Measurements from ENCODE around the gene OASL. TPM values are rescaled to one million over a fixed set of nuclear protein-coding genes. Genes with fewer than 3 reads are reported as not detected.

The OASL gene
- total RNA-seq, 4 donors from 2014 or later, result 2.4 to 9.7 (median 6.6) TPM

DNA sequence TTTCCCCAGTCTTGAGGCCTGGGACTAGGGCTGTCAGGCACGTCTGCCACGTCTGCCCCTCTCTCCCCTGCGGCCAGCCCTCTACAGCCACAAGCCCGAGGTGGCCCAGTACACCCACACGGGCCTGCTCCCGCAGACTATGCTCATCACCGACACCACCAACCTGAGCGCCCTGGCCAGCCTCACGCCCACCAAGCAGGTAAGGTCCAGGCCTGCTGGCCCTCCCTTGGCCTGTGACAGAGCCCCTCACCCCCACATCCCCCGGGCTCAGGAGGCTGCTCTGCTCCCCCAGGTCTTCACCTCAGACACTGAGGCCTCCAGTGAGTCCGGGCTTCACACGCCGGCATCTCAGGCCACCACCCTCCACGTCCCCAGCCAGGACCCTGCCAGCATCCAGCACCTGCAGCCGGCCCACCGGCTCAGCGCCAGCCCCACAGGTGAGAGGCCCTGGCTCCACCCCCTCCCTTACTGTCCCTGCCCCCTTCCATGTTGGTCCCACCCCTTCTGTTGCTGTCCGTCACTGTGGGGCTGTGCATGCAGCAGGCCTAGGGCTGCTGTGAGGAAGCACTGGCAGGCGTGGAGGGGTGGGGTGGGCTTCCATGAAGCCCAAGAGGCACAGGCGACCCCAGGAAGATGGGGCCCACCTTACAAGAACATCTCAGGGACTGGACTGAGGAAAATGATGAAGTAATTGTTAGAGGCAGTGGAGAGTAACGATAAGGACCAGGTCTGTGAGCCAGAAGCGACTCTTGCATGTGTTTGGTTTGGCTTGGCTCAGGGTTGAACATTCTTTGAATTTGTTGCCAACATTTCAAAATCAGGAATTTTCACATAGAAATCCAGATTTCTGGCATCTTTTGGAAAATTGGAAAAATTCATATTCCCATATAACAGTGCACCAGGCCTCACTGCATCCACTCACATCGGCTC is 39.6 kb downstream of the OASL start:
- no peak for TF ChIP-seq POLR2A (IDR thresholded peaks at IDR 0.05)
- TF ChIP-seq CTCF (IDR thresholded peaks at IDR 0.05), result no peak
- no peak for DNase-seq
- H3K27me3 ChIP-seq, result no peaks in the 10 kb centered on the region
- intact Hi-C loops (cut with DNase I), result loop anchor here (10.0 kb wide), 1 partner anchor 95 kb away; no protein-coding TSS in a partner anchor
- H3K27ac ChIP-seq, result no peak overlapping the region
- H3K36me3 ChIP-seq, result peaks cover 0 to 36% (median 12%) of the 10 kb centered on the region in 3 donors
- no peaks in the 10 kb centered on the region for H3K9me3 ChIP-seq
- 49 to 57% methylated on average over 4 to 16 of the region's 23 CpGs for WGBS, 2 donors
- no peak overlapping the region for H3K4me3 ChIP-seq
- H3K4me1 ChIP-seq, result no peaks in the 10 kb centered on the region

DNA sequence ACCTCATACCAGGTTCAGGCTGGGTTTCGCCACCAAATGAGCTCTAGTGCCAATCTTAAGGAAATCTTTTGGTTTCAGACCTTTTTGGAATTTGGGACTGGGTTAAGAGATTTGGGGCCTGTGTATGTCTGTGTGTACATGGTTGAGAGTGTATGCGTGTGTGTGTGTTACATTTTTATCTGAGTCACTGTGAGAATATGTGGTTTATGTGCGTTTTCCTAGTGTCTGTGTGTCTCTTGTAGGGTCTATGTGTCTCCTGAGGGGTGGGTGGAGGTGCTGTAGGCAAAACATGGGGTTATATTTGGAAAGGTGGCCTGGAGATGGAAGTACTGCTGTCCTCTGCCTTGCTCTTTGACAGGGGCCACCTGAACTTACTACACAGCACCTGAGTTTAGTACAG is 40.6 kb downstream of the OASL start:
- WGBS, 2 donors, result 60 to 63% methylated on average over 2 to 3 of the region's 3 CpGs
- H3K4me3 ChIP-seq, result no peak overlapping the region
- H3K9me3 ChIP-seq, result no peaks in the 10 kb centered on the region
- no peak overlapping the region for H3K27ac ChIP-seq
- TF ChIP-seq CTCF (IDR thresholded peaks at IDR 0.05) (no peak), POLR2A (IDR thresholded peaks at IDR 0.05) (no peak)
- peaks cover 0 to 26% (median 2%) of the 10 kb centered on the region in 3 donors for H3K36me3 ChIP-seq
- H3K4me1 ChIP-seq, result no peaks in the 10 kb centered on the region
- intact Hi-C loops (cut with DNase I), result no loop called here
- DNase-seq, result no peak
- H3K27me3 ChIP-seq, result no peaks in the 10 kb centered on the region

DNA sequence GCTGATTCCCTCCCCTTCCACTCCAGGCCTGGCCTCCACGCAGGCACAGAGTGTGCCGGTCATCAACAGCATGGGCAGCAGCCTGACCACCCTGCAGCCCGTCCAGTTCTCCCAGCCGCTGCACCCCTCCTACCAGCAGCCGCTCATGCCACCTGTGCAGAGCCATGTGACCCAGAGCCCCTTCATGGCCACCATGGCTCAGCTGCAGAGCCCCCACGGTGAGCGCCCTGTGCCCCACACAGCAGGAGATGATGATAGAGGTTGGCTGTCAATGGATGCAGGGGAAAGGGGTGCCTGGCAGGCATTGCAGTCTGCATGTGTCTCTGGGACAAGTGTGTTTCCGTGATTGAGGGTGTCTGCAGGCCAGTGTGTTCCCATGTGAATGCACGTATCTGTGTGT is 41.6 kb downstream of the OASL start:
- TF ChIP-seq POLR2A (IDR thresholded peaks at IDR 0.05) (no peak), CTCF (IDR thresholded peaks at IDR 0.05) (no peak)
- 78 to 86% methylated on average over 4 to 5 of the region's 9 CpGs for WGBS, 2 donors
- peaks cover 0 to 16% (median 0%) of the 10 kb centered on the region in 3 donors for H3K36me3 ChIP-seq
- H3K9me3 ChIP-seq, result no peaks in the 10 kb centered on the region
- no peaks in the 10 kb centered on the region for H3K27me3 ChIP-seq
- H3K4me1 ChIP-seq, result no peaks in the 10 kb centered on the region
- intact Hi-C loops (cut with DNase I), result no loop called here
- no peak for DNase-seq
- H3K27ac ChIP-seq, result no peak overlapping the region
- H3K4me3 ChIP-seq, result no peak overlapping the region

DNA sequence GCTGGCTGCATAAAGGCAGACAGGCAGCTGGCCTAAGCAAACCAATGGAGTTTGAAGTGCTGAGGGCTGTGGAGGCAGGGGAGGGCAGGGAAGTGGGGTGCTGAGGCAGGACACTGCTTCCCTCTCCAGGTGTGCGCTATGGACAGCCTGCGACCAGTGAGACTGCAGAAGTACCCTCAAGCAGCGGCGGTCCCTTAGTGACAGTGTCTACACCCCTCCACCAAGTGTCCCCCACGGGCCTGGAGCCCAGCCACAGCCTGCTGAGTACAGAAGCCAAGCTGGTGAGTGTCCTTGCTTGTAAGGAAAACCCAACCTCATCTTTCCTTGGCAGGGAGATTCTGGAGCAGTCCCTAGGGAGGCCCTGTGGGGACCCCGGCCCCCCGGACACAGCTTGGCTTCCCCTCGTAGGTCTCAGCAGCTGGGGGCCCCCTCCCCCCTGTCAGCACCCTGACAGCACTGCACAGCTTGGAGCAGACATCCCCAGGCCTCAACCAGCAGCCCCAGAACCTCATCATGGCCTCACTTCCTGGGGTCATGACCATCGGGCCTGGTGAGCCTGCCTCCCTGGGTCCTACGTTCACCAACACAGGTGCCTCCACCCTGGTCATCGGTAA is 42.8 kb downstream of the OASL start:
- intact Hi-C loops (cut with DNase I), result no loop called here
- TF ChIP-seq POLR2A (IDR thresholded peaks at IDR 0.05) (no peak), CTCF (IDR thresholded peaks at IDR 0.05) (no peak)
- DNase-seq, result no peak
- H3K27me3 ChIP-seq, result no peaks in the 10 kb centered on the region
- no peaks in the 10 kb centered on the region for H3K4me1 ChIP-seq
- no peak overlapping the region for H3K27ac ChIP-seq
- peaks cover 0 to 4% (median 0%) of the 10 kb centered on the region in 3 donors for H3K36me3 ChIP-seq
- no peak overlapping the region for H3K4me3 ChIP-seq
- 82 to 86% methylated on average over 3 to 7 of the region's 11 CpGs for WGBS, 2 donors
- H3K9me3 ChIP-seq, result no peaks in the 10 kb centered on the region
